NCI-H345 treated with DMSO at 0.1 percent for 48 hours (cell line): ENCODE measurements around the gene LETM1.

Experiments used
- DNase-seq: peaks from one replicate; lab custom pipeline; 2025; ENCODE audit not compliant: unreplicated experiment; lab: John Stamatoyannopoulos, UW

LETM1 gene

DNA sequence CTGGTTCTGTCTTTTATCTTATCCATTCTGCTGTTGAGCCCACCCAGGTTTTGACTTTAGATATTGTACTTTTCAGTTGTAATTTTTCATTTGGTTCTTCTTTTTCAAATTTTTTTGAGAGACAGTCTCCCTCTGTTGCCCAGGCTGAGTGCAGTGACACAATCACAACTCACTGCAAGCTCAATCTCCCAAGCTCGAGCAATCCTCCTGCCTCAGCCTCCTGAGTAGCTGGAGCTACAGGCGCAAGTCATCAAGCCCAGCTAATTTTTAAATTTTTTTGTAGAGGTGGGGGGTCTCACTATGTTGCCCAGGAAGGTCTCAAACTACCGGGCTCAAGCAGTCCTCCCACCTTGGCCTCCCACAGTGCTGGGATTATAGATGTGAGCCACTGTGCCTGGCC lies 25.7 kb downstream of the LETM1 start:
- no peak for DNase-seq

DNA sequence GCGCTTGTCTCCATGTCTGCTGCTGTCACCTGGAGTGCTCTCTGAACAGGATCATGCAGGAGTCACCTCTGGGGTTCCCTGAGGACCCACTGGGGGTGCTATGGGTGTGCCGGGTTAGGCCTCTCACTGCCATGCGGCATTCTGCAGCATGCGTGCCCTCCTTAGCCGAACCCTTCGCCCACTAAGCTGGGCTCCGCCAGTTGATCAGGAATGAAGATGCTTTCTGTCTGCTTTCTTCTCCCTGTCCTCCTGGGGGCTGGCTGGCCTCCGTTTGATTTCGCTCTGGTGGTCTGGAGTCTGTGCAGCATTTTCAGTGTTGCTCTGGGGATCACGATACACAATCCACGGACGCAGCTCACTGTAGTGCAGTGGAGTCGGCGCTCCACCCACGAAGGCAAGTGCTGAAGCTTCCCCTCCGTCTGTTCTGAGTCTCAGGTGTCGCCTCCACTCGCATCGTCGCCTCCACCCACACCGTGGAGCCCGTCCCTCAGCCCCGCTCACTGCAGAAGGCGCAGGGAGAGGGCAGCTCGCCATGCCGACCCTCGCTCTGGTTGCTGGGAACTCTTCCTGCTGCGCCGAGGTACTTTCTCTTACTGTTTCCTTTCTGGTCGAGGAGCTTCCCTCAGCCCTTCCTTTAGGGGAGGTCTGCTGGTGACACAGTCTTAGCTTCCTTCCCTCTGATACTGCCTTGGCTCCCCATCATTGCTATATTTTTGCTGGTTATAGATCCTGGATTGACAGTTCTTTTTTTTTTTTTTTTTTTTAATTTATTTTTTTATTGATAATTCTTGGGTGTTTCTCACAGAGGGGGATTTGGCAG lies 29.2 kb downstream of the LETM1 start:
- DNase-seq: no peak

DNA sequence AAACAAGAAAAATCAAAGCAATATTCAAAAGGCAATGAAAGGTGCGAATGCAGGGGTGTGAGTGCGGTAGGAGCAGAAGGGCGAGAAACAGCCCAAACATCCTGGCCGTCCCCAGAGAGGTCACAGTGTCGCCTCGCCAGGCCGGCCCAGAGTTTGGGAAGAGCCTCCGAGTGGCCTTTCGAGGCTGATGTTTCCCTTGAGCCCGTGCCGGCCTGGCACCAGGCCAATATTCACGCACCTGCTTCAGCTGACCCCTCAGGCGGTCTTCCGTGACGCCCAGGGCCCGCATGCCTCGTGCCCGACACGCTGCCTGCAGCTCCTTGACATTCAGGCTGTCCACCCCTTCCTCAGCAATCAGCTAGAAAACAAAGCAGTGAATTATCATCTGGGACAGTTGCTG lies 30.6 kb downstream of the LETM1 start:
- no peak for DNase-seq

DNA sequence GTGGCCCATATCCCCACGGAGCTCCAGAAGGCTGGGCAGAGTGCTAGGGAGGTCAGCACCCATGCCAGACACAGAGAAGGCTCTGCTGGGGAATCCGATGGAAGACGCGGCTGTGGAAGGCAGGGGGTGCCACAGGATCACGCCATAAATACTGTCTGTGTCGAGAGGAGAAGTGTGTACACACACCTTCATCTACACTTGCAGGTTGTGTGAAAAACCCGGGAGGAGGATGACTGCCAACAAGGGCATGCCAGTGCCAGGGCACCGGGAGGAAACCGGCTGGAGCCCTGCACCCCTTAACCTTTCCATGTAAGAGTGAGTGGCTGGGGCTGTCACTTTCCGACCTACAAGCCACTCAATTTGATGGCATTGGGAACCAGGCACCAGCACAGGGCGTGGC lies 31.2 kb downstream of the LETM1 start:
- DNase-seq: no peak

DNA sequence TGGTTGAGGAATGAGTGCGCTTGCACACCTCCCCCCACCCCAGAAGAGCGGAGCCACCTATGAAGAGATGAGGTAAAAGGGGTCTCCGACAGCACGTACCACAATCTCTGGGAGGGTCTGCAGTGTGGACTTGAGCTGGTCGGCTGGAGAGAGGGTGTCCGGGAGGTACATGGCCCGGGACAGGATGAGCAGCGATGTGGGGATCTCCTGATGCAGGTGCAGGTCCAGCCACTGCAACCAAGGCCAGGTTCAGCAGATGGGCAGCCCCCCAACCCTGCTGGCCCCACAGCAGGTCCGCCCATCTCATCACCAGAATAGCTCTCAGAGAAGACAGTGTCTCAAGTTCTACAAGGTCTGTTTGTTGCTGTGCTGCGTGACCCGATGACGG lies 32.4 kb downstream of the LETM1 start:
- no peak for DNase-seq

DNA sequence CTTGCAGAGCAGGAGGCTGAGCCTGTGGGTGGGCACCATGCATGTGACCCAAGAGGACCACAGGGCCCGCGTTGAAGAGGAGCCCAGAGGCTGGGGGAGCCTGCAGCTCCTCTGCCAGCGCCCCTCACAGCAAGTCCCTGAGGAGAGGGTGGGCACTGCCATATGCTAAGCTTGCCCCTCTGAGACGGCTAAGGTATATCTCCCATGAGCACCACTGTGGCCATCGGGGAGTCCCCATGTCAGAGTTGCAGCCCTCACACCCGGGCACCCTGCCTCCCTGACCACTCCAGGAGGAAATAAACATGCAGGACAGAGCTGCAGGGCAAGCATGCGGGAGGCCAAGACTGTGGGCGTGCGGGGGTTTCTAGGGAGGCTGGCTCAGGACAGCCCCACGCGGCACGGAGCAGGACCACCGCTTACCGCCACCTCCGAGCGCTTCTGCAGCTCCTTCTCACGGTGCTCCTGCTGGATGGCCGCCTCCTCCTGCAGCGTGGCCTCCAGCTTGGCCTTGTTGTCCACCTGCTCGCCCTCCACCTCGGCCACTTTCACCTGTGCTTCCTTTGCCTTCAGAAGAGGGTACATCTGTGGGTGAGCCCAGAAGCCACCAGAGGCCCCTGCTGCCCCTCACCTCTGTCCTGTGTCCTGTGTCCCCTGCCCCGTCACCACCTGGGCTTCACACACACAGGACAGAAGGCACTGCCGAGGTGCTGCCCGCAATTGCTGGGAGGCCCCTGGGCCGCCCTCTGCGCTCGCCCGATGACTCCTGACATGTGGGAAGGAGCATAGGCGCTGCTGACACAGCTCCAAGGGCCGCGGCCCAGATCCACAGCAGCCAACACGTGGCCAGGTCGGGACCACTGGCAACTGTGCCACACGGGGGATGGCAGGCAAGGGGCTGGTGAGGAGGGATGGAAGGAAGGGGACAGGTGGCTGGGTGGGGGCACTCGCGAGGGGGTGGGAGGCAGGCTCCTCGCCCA lies 33.1 kb downstream of the LETM1 start:
- DNase-seq: no peak

DNA sequence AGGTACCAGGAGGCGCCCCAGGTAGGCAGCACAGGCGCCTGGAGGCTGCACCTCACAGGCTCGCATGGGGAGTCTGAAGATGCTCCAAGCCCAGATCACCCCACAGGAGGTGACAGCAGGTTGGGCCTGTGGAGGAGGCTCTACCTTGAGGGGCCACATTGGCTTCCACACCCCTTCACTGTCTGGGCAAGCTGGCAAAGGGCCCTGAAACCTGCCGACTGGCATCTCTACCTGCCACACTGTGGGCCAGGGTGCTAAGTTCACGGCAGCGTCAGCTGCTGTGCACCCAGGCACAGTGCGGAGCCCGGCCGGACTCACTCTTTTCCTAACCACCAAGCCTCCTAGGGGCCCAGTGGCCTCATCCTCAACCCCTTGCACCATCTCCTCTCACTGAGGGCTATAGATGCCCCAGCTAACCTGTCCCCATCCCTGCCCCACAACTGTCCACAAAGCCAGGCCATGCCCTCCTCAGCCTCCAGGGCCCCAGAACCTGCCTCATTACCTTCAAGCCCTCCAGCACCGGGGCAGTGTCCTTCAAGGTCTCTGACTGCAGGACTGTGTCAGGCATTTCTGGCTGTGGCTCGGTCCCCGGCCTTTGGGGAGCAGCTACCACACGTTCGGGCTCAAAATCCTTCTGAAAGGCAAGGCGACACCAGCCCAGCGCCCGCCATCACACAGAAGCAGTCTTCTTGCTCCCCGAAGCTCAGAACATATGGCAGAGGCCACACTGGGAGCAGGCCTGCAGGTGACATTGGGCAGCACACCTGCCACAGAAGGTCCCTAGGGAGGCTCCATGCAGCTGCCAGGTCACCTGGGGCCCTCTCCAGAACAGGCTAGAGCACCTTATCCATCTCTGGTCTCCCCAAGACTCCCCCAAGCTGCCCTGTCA lies 34.0 kb downstream of the LETM1 start:
- DNase-seq: no peak

DNA sequence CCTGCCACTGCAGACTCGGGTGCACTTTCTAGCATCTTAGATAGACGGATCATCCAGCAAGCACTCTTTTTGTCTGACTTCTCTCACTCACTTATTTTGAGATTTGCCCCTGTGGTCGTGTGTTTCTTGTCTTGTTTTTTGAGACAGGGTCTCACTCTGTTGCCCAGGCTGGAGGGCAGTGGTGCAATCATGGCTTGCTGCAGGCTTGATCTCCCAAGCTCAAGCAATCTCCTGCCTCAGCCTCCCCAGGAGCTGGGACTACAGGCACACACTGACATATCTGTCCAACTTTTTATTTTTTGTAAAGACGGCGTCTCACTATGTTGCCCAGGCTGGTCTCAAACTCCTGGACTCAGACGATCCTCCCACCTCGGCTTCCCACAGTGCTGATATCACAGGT lies 36.1 kb downstream of the LETM1 start:
- DNase-seq: no peak

DNA sequence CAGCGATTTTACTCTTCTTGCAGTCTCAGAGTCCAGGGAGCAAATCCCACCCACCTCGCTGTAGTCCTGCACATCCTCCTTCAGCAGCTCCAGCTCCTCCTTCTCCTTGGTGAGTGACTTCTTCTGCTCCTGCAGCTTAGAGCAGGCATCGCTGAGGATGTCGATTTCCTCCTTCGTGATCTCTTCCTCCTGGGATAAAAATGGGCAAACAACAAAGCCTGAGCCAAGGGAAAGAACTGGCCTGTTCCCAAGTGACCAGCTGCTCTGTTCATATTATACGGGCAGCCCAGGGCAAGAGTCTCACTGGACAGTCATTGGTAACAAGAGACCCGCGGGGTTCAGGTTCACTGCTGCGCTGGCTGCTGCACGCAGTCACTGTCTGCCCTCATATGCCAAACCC lies 36.7 kb downstream of the LETM1 start:
- no peak for DNase-seq

DNA sequence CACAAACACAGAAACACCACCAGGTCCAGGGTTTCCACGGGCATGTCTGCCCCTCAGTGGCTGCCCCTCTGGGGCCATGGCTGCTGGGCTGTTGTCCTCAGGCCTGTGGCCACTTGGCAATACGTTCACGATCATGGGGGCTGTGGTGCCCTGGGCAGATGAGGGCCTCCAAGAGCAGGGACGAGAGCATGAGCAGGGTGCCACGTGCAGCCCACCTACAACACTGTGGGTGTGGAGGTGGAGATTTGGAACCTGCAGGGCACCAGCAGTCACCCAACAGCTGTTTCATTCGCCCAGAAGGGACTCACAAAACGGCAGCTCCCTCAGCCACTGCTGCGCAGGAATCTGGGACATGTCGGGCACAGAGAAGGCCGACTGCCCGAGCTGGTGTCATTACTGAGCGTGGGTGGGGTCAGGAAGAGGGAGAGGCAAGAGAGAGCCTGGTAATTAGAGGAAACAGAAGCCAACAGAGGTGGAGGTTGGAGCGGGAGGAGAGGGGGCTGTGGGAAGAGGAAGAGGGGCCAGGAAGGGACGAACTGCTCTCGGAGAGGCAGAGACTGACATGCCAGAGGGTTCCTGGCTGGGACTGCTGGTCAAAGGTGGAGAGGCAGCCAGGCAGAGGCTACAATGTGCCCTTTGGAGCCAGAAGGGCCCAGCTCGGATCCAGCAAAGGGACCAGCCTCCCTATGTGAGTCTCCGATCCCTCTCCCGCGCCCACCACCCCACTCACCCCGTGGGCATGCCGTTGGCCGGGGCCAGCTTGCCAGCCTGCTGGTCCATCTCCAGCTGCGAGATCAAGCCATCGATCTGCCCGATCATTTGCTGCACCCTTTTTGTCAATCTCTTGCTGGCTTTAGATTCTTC lies 39.7 kb downstream of the LETM1 start:
- DNase-seq: no peak

DNA sequence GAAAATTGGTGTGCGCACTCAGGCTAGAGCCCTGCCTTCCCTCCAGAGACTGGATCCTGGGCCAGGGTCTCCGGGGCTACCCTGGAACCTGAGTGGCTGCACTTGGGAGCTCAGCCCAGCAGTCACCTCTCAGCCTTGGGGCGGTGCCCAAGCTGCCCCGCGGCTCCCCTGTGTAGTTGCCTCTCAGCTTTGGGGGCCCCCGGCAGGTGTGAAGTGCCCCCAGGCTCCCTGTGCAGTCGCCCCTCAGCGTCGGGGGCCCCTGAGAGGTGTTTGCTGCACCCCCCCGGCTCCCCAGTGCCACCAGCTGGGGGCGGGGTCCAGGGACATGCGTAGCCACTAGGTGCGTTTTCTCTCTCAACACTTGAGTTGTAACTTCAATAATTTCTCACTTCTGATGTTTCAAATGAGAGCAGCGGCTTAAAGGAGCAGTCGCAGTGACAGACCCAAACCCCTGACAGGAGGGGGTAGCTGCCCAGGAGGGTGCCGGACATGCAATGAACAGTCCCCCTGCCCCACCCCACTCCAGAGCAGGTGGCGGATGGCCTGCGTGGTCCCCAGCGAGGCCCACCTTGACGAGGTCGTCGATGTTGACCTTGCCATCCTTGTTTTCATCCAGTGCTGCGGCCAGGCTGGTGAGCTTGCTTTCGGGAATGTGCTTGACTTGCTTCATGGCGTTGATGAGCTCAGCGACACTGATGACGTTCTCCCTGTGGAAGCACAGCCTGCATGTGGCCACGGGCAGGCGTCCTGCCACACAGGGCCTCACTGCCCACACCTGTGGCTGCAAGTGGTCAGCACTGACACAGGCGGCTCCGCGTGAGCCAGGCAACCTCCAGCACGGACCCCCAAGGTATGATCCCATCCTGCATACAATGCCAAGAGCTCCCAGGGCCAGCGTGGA lies 40.6 kb downstream of the LETM1 start:
- no peak for DNase-seq

DNA sequence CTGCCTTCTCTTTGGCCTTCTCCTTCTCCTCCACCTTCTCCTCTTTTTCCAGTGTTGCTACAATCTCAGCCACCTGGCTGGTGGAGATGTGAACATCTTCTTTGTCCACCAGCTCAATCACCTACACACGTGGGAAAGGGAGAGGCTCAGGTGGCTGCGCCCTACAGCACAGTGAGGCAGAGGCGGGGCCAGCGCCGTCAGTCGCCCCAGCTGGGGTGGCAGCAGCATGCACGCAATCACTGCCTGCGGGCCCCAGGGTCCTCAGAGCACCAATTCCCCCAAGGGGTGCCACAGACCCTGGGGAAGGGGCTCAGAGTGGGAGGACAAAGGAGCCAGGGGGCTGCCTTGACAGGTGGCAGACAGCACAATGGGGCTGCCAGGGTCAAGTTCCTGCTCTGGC lies 41.5 kb downstream of the LETM1 start:
- DNase-seq: no peak

DNA sequence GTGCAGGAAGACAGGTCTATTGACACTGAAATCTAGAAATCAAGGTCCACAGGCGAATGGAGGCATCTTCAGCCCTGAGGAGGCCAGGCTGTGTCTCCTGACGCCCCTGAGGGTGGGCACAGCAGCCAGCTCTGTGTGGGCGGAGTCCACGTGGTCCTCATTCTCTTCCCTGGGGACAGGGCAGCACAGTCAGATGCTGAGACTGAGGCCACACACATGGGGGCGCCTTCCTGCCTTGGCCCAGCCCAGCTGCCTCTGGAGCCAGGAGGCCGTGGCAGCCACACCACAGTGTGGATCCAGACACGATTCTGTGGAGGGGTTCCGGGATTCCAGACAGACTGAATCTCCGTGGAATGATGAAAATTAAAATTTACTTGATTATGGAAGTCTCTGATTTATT lies 42.0 kb downstream of the LETM1 start:
- no peak for DNase-seq

DNA sequence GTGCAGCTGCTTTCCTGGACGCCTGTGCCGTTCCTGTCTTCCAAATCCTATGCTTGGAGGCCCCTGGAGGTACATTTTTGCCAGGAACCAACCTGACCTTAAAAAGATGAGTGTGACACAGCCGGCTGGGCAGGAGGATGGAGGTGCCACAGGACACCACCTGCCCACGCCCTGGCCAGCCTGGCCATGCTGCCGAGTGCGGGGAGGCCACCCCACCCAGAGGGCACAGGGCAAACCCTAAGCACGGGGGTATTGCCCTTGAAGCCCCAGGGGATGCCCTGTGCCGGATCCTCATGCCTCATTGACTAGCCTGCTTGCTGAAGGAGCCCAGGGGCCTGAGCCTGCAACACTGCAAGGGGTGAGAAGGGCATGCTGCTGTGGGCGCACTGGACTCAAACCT lies 42.7 kb downstream of the LETM1 start:
- no peak for DNase-seq

DNA sequence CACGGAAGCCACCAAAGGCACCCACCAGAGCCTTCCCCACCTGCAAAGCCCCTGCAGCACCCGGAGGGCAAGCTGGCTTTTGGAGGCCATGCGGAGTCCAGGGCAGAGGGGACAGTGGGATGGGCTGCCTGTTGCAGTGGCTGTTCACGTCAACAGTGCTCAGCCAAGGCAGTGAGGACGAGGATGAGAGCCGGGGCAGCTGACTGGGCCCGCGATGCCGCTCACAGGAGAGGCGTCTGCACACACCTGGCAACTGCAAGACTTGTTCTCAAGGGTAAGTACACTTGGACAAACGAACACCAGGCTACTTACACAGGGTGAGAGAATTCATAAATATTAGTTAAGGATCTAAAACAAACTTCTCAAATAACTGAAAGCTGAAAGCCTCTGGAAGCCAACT lies 43.2 kb downstream of the LETM1 start:
- no peak for DNase-seq

DNA sequence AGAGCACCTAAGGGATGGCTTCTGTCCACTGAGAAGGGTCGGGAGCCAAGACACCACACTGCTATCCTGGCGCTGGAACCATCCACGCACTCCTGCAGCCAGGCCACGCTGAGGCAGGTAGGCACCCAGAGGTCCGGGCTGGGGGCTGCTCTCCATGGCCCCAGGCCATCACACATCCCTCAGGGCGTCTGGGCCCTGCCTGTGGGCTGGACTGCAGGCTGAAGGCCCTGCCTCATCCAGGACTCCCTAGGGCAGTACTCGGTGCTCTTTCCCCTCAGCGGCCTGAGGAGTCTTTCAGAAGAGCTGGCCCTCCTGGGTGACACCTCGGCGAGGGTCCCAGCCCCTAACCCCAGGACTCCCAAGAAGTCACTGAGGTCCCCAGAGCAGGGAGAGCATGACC lies 45.2 kb downstream of the LETM1 start:
- DNase-seq: no peak

DNA sequence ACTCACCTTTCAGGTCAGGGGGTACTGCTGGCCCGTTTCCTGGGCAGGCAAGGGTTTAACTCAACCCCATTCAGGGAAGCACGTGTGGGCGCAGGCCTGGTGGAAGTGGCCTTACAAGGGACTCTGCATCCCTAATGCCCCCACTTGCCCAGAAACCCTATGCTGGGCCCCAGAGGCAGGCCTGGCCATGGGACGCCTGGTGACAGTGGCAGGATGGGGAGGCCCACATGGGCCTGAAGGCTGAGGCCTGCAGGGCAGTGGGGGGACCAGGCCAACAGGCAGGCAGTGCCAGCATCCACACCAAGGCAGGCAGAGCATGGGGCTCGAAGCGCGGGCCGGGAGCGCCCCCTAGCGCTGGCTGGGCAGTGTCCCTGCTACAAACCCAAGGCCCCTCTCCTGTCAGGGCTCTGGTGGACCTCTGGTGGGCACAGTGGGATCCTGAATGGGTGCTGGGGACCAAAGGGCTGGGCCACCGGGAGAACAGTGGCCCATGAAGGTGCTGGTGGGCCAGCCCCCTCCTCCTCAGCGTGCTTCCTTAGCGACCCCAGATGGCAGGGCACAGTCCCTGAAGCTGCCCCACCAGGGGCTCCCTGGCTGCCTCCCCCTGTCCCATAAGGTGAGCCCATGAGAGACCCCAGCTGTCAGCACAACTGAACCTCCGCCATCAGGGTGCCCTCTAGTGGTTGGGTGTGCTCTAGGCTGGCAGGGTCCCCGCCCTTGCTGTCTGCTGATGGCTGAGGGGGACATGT lies 46.0 kb downstream of the LETM1 start:
- no peak for DNase-seq
